Measurements from ENCODE around the gene IYD.

IYD gene

DNA sequence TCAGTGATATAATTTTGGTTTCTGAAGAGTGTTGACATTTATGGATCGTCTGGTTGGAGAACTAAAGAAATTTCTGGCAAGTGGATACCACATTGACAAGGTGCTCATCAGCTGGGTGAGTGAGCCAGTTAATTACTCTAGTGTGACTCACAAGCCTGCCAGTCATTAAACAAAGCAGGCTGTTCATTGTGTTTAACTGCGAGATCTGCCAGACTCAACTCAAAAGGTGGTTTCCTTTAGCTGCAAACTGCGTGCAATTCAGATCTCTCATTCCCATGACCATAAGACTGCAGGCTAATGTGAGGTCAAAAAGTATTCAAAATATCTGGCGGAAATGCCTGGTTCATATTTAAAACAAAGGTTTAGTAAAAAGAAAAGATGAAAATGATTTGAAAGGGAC is 32.5 kb upstream of the IYD start:
- no peak overlapping the region for H3K27ac ChIP-seq
- TF ChIP-seq, protein P1, sequence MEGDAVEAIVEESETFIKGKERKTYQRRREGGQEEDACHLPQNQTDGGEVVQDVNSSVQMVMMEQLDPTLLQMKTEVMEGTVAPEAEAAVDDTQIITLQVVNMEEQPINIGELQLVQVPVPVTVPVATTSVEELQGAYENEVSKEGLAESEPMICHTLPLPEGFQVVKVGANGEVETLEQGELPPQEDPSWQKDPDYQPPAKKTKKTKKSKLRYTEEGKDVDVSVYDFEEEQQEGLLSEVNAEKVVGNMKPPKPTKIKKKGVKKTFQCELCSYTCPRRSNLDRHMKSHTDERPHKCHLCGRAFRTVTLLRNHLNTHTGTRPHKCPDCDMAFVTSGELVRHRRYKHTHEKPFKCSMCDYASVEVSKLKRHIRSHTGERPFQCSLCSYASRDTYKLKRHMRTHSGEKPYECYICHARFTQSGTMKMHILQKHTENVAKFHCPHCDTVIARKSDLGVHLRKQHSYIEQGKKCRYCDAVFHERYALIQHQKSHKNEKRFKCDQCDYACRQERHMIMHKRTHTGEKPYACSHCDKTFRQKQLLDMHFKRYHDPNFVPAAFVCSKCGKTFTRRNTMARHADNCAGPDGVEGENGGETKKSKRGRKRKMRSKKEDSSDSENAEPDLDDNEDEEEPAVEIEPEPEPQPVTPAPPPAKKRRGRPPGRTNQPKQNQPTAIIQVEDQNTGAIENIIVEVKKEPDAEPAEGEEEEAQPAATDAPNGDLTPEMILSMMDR (conservative IDR thresholded peaks at IDR 0.05), result no peak

DNA sequence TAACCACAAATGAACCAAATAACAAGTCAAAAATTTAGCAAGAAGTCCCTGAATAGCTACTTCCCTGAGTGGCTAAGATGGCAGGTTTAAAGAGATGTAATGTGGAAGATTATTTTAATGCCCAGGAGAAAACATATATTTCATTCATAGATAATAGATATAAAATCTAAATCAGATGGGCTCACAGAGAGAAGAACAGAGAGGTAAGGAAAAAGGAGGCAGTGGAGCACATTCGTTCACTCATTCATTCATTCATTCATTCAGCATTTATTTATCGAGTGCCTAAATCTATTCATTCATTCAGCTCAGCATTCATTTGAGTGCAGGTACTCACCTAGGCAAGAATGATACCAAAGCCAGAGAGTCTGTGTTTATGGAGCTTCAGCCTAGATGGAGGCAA is 32.1 kb upstream of the IYD start:
- TF ChIP-seq, protein P1 (conservative IDR thresholded peaks at IDR 0.05), result no peak
- H3K27ac ChIP-seq, result no peak overlapping the region

DNA sequence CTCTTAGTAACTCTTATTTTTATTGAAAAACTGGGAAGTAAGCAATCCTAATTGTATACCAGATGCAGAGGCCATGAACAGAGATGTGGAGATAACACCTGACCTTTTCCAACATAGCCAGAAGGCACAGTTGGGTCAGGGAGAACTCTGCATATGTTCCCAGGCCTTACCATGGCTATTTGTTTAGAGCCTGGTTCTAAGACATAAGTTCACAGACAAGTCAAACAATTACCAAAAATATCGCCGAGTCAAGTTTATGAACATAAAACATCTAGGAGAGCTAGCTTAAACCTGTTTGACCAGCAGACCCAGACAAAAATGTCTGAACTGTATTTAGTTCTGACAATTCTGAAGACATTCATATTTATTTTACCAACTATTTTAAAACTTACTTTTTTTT is 26.7 kb upstream of the IYD start:
- TF ChIP-seq, protein P1 (conservative IDR thresholded peaks at IDR 0.05), result no peak

DNA sequence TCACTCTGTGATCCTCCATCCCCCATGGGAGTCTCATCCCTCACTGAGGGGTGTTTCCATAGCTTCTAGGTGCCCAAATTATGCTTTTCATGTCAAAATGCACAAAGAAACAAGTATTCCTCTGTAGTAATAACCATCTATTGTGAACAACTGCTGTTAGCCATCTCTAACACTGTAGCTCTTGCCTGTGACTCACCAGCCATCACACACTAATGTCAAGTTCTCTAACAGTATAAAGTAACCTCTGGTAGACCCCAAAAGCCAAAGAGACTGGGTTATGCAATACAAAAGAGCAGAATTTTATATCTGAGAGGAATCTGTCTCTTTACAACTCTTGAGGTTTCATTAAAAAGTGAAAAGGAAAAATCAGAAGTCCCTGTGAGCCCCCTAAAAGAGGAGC is 25.4 kb upstream of the IYD start:
- TF ChIP-seq, protein P1 (conservative IDR thresholded peaks at IDR 0.05), result no peak
- H3K27ac ChIP-seq, result no peak overlapping the region

More for the DNA sequence above, 26.7 kb upstream of the IYD start:
- H3K27ac ChIP-seq, result no peak overlapping the region

DNA sequence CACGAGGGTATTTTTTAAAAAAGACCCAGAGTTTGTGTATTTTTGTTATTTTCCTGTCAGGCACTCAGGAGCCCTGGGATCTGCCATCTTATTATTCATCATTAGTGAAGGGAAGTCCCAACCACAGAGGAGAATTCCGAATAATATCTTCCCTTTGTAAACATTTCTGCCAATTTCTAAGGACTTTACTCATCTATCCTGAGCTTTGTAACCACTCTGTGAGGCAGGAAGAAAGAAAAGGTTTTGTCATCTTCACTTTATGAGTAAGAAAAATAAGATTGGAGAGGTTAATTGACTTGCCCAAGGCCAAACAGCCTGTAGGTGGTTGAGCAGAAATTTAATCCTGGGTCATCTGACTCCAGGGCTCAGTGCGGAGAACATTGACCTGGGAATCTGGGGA is 23.0 kb upstream of the IYD start:
- TF ChIP-seq, protein P1 (conservative IDR thresholded peaks at IDR 0.05), result no peak

DNA sequence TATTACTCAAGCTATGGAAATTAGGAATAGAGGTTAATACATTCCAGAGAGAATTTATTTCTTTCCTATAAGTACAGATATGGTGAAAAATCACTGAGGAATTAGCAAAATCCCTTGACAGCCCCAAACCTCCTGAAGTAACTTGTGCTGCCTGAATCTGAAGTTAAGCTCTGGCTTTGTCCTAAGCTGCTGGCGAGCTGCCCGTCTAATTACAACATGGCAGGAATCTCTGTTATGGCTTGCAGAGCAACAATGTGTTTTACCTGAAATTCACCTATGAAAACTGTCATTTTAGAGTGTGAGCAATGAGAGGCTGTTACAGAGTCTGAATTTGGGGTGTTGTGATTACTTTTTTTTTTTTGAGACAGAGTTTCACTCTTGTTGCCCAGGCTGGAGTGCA is 22.5 kb upstream of the IYD start:
- TF ChIP-seq, protein P1 (conservative IDR thresholded peaks at IDR 0.05), result no peak
- no peak overlapping the region for H3K27ac ChIP-seq

More for the DNA sequence above, 23.0 kb upstream of the IYD start:
- no peak overlapping the region for H3K27ac ChIP-seq

DNA sequence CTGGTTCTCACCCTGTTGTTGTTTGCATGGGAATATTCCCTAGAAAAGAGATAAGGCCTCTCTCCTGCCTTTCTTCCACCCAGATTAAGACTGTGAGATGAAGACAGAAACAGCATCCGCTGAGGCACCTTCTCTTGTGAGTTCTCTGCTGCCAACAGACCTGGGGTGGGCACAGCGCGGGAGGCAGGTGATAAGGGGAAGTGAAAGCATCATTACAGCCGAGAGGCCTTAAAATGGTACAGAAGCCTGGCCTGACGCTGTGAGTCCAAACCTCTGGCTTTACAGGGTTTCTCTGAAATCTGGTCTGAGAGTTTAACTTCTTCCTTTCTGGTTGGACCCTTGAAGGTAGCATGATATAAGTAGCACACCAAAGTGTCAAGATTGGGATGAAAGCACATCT is 21.0 kb upstream of the IYD start:
- TF ChIP-seq, protein P1 (conservative IDR thresholded peaks at IDR 0.05), result no peak
- H3K27ac ChIP-seq, result no peak overlapping the region

DNA sequence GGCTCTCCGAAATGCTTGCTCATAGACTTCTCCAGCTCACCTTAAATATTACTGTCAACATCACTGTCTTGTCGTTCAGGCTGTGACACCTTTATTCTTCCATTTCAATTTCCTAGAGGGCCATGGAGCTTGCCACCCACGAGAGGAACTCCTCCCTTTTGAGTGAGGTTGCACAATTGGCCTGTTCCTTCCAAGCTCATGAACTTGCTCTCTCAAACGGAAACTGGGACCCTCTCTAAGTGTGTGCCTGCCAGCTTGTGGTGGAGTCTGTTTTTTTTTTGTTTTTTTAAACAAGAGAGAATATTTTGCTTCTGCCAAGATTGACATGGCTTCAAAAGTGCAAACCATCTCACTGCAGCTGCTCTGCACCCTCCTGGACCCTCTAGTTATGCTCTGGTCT is 19.3 kb upstream of the IYD start:
- no peak overlapping the region for H3K27ac ChIP-seq
- TF ChIP-seq, protein P1 (conservative IDR thresholded peaks at IDR 0.05), result no peak
